GM12878 (cell line): ENCODE measurements around the gene VGLL3. TPM values are rescaled to one million over a fixed set of nuclear protein-coding genes. Genes with fewer than 3 reads are reported as not detected.

Source experiments
- ATAC-seq: fragments of 200-7000 bp; cut with Tn5 transposase; 3 replicates; pipeline ENCODE4 v1.9.1; 2020; ENCODE audit warnings: mild to moderate bottlenecking, moderate library complexity
- BruUV-seq: library from RNA; stranded (reverse); fragments of 400-500 nt; replicated peaks from 2 replicates; lab custom pipeline; 2021; lab: Mats Ljungman, UMichigan
- CTCF ChIA-PET: fragments of 300-600 bp; sonication (Branson Sonifier 250); formaldehyde crosslinking; extraction: SDS; loops from one replicate; lab custom pipeline; 2021; ENCODE audit warnings: inconsistent platforms; lab: Yijun Ruan, JAX
- POLR2A ChIA-PET: fragments of 350-600 bp; formaldehyde crosslinking; extraction: SDS; loops from one replicate; lab custom pipeline; 2021; ENCODE audit warnings: inconsistent platforms; lab: Charles Lee
- RAD21 ChIA-PET: fragments of 300-600 bp; sonication (Branson Sonifier 250); formaldehyde crosslinking; loops from one replicate; lab custom pipeline; 2023; ENCODE audit warnings: antibody characterized with exemption; ENCODE audit not compliant: unreplicated experiment; lab: Charles Lee
- SMC1A ChIA-PET: fragments of 300-600 bp; sonication (Branson Sonifier 250); formaldehyde crosslinking; loops from one replicate; lab custom pipeline; 2023; ENCODE audit not compliant: unreplicated experiment, uncharacterized antibody; lab: Charles Lee
- DNase-seq: peaks from one replicate; pipeline ENCODE4 v3.0.0-alpha.2; 2011; ENCODE audit warnings: low read depth, low spot score
- FAIRE-seq: peaks from 3 replicates; lab custom pipeline; 2011; peaks lifted over from hg19 to GRCh38; lab: Jason Lieb, UNC
- H2AFZ ChIP-seq: 2 replicates; pipeline ENCODE4 v1.6.0; 2011; ENCODE audit warnings: low read depth, low read length, control low read depth; ENCODE audit not compliant: control insufficient read depth
- H3K27ac ChIP-seq: 2 replicates; pipeline ENCODE4 v1.5.1; 2011; ENCODE audit warnings: control low read depth; ENCODE audit not compliant: control insufficient read depth, insufficient read depth
- H3K27me3 ChIP-seq, 2 experiments: replicated peaks in 1 of 2; 2 replicates each; pipeline versions ENCODE4 v1.6.0 to v1.6.1; 2011; ENCODE audit warnings: low read length in 1 of 2; ENCODE audit not compliant: control insufficient read depth in 2 of 2, insufficient read depth in 2 of 2
- H3K36me3 ChIP-seq, 2 experiments: 2 replicates each; pipeline ENCODE4 v1.5.1; 2011; ENCODE audit warnings: low read length in 1 of 2; ENCODE audit not compliant: control insufficient read depth in 2 of 2, insufficient read depth in 2 of 2
- H3K4me1 ChIP-seq: 2 replicates; pipeline ENCODE4 v1.6.1; 2011; ENCODE audit warnings: mild to moderate bottlenecking, low read length, moderate library complexity, mixed read lengths; ENCODE audit not compliant: control insufficient read depth, insufficient read depth
- H3K4me2 ChIP-seq: 2 replicates; pipeline ENCODE4 v1.6.0; 2011; ENCODE audit warnings: control low read depth; ENCODE audit not compliant: control insufficient read depth, insufficient read depth
- H3K4me3 ChIP-seq: fragments of 200-600 bp; sonication (generic); 2 replicates; pipeline ENCODE4 v1.5.1; 2016
- H3K79me2 ChIP-seq: 2 replicates; pipeline ENCODE4 v1.6.0; 2011; ENCODE audit warnings: low read length; ENCODE audit not compliant: control insufficient read depth, insufficient read depth
- H3K9ac ChIP-seq: 2 replicates; pipeline ENCODE4 v1.8.0; 2011; ENCODE audit warnings: low read length, control low read depth, mixed read lengths; ENCODE audit not compliant: control insufficient read depth, insufficient read depth
- H3K9me3 ChIP-seq: replicated peaks from 3 replicates; pipeline ENCODE4 v1.5.1; 2011; ENCODE audit warnings: mild to moderate bottlenecking, low read length; ENCODE audit not compliant: control insufficient read depth, insufficient read depth
- H4K20me1 ChIP-seq: 2 replicates; pipeline ENCODE4 v1.6.0; 2011; ENCODE audit not compliant: control insufficient read depth, insufficient read depth
- JUND ChIP-seq: IDR thresholded peaks from 2 replicates; pipeline ENCODE4 v1.6.1; 2012; ENCODE audit warnings: low read depth, mild to moderate bottlenecking, low read length, improper control_type of control experiment, moderate library complexity
- ZZZ3 ChIP-seq: IDR thresholded peaks from 2 replicates; pipeline ENCODE4 v1.6.1; 2011; ENCODE audit warnings: low read depth; ENCODE audit not compliant: control insufficient read depth, insufficient read length
- WGBS: methylation state at CpG from one replicate; pipeline ENCODE4 v1.1.6; 2016; ENCODE audit warnings: low lambda C conversion rate; ENCODE audit not compliant: insufficient replicate concordance, insufficient coverage; ENCODE audit errors: missing lambda C conversion rate; 5-methylcytosine and 5-hydroxymethylcytosine counted together
- in situ Hi-C: fragments of 300-500 bp; cut with MboI; formaldehyde crosslinking; loops from 9 replicates; pipeline ENCODE4 v1.14.3; 2018; ENCODE audit warnings: mixed read lengths
- intact Hi-C: fragments of 100-400 bp; cut with micrococcal nuclease; formaldehyde crosslinking; loops from one replicate; pipeline ENCODE4 v1.14.2; 2022; ENCODE audit not compliant: unreplicated experiment
- polyA plus RNA-seq, 11 experiments: library from polyadenylated mRNA; depleted of rRNA in 4 of 11; unstranded in 6 of 11; stranded (reverse) in 5 of 11; fragments of >200 nt; fragmentation: Nextera tagmentation in 4 of 11; fragmentation: Illumina TruSeq in 1 of 11; extraction: Ambion mirVana in 4 of 11; extraction: Trizol in 1 of 11; gene quantifications; 1 replicate in 1 of 11; 2 replicates in 10 of 11; pipeline versions ENCODE4 v1.2.1 to v1.2.3, GENCODE V29; 2011 to 2016; ENCODE audit warnings: inconsistent platforms in 2 of 11, missing spikeins in 2 of 11, low read depth in 1 of 11
- total RNA-seq, 4 experiments: library from RNA; depleted of rRNA in 3 of 4; stranded (reverse); fragments of >200 nt in 3 of 4; fragmentation: Illumina TruSeq in 1 of 4; extraction: Trizol in 1 of 4; gene quantifications; 2 replicates each; pipeline versions ENCODE4 v1.2.1 to v1.2.3, GENCODE V29; 2013 to 2021
- TF ChIP-seq, protein P1 (sequence below): fragments of 450-650 bp; IDR thresholded peaks from 2 replicates; pipeline ENCODE4 v1.6.1; 2016; ENCODE audit warnings: mild to moderate bottlenecking
- TF ChIP-seq, protein P2 (sequence below): fragments of 450-650 bp; IDR thresholded peaks from 2 replicates; pipeline ENCODE4 v1.6.1; 2017; ENCODE audit warnings: borderline replicate concordance

The VGLL3 gene
- total and polyA plus RNA-seq, 10 of the 15 experiments (the other 5 are each of a cell fraction or from before 2014, with no cell fraction given), result 0.05 TPM; not detected in 9

DNA sequence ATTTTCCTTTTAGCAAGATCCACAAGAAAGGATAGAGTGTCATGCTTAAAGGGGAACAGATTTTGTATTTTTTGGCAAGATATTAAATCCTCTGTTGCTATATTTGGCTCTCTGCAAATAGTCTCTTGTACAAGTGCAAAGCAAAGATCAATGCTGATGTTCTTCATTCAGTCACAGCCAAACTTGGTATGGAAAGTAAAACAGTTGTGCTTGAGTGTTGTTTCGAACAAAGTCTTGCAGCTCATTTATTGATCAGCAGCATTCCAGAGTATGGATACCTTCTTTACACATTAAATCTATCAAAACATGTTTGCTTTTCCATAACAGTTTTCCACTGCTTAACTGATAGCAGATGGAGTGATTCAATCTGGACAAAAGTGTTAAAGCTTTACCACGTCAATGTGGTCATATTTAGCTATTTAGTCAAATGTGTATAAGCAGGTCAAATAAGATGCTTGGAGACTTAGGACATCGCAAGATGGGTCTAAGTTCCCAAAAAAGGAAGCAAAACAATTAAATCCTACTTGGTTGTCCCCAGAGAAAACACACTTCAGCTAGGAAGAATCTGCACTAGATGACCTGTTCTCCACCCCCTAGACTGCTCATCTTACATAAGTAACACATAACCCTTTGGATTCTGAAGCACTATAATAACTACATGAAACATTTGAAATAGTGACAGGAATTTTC, 52.4 kb downstream of the VGLL3 start (continued):
- TF ChIP-seq, protein P1, sequence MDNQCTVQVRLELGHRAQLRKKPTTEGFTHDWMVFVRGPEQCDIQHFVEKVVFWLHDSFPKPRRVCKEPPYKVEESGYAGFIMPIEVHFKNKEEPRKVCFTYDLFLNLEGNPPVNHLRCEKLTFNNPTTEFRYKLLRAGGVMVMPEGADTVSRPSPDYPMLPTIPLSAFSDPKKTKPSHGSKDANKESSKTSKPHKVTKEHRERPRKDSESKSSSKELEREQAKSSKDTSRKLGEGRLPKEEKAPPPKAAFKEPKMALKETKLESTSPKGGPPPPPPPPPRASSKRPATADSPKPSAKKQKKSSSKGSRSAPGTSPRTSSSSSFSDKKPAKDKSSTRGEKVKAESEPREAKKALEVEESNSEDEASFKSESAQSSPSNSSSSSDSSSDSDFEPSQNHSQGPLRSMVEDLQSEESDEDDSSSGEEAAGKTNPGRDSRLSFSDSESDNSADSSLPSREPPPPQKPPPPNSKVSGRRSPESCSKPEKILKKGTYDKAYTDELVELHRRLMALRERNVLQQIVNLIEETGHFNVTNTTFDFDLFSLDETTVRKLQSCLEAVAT, result no peak

DNA sequence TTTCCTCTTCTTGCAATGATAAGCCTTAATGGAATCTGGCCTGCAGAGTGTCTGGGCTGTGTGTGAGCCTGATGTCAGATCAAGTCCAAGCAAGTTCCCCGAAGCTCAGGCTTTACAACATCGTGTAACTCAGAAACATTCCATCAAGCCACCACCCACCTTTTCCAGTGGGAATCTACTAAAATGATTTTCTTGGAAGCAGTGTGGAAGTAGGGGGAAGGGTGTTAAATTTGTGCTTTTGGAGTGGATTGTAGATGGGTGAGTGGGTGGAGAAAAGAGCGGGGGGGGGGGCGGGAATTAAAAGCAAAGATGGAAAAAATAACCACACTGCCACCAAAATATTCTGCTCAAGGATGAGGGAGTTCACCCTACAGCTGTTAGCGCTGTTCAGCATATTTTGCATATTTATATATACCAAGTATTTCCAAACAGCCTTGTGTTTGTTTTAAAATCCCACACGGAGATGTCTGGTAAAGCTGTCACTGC, 53.6 kb downstream of the VGLL3 start:
- no peak overlapping the region for H3K4me2 ChIP-seq
- no peaks in the 10 kb centered on the region for H3K79me2 ChIP-seq
- FAIRE-seq (no peak), ATAC-seq (no peak), DNase-seq (no peak)
- H3K4me1 ChIP-seq, result no peaks in the 10 kb centered on the region
- WGBS, result 32% methylated on average over 5 of the region's 6 CpGs
- H3K27me3 ChIP-seq, result no peaks in the 10 kb centered on the region
- H3K4me3 ChIP-seq, result no peak overlapping the region
- H3K36me3 ChIP-seq, result no peaks in the 10 kb centered on the region
- intact Hi-C loops (no loop called here), in situ Hi-C loops (no loop called here)
- TF ChIP-seq JUND (no peak), ZZZ3 (no peak)
- TF ChIP-seq, protein P2, sequence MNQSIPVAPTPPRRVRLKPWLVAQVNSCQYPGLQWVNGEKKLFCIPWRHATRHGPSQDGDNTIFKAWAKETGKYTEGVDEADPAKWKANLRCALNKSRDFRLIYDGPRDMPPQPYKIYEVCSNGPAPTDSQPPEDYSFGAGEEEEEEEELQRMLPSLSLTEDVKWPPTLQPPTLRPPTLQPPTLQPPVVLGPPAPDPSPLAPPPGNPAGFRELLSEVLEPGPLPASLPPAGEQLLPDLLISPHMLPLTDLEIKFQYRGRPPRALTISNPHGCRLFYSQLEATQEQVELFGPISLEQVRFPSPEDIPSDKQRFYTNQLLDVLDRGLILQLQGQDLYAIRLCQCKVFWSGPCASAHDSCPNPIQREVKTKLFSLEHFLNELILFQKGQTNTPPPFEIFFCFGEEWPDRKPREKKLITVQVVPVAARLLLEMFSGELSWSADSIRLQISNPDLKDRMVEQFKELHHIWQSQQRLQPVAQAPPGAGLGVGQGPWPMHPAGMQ, result no peak
- no peak overlapping the region for H3K9ac ChIP-seq
- no peaks in the 10 kb centered on the region for H3K9me3 ChIP-seq
- SMC1A ChIA-PET, result no interaction called here
- BruUV-seq, result no TSS peak
- CTCF ChIA-PET, result interaction anchor here (1.3 kb wide), 1 partner anchor 8 kb away, joined by 3 read pairs; no protein-coding TSS in a partner anchor
- no peaks in the 10 kb centered on the region for H4K20me1 ChIP-seq
- no peak overlapping the region for H2AFZ ChIP-seq
- H3K27ac ChIP-seq, result no peak overlapping the region
- POLR2A ChIA-PET, result no interaction called here
- RAD21 ChIA-PET, result no interaction called here
